Panc1 (cell line): ENCODE results near the gene CRIP2.

ENCODE experiments used
- CTCF ChIP-seq: fragments of 450-650 bp; IDR thresholded peaks from 2 replicates; pipeline ENCODE4 v1.5.1; 2017; ENCODE audit warnings: mild to moderate bottlenecking
- POLR2AphosphoS5 ChIP-seq: IDR thresholded peaks from 2 replicates; pipeline ENCODE4 v1.6.1; 2012; ENCODE audit warnings: mild to moderate bottlenecking, low read depth, low read length, moderate library complexity

GRCh38 chr14:105445290-105445689 is 29.3 kb upstream of the CRIP2 start:
- no peak for TF ChIP-seq CTCF
- TF ChIP-seq POLR2AphosphoS5 = no peak
